ENCODE measurements around the gene FUOM. TPM values are rescaled to one million over a fixed set of nuclear protein-coding genes. Genes with fewer than 3 reads are reported as not detected.

The FUOM gene
- total RNA-seq, 1 experiment from 2014 or later, result 41.8 TPM

GRCh38 chr10:133312016-133312768 is 45.6 kb downstream of the FUOM start:
- Histone ChIP-seq H3K4me2 (ENCODE audit: insufficient read depth, insufficient read length, low read length) (no peak overlapping the region), H3K18ac (ENCODE audit: insufficient read length, low read depth, low read length) (no peak overlapping the region), H3K23ac (ENCODE audit: insufficient read length, low read depth, low read length) (no peak overlapping the region), H3K79me2 (ENCODE audit: insufficient read depth, low read length) (peaks cover 2% of the 10 kb centered on the region; the same call in 1 of the 2 replicates), H3K56ac (ENCODE audit: insufficient read length, low read depth, low read length) (no peak overlapping the region), H3K4ac (ENCODE audit: low read depth, low read length) (no peak overlapping the region), H2BK5ac (ENCODE audit: insufficient read length, low read length) (no peak overlapping the region), H3K4me1 (ENCODE audit: insufficient read depth, low read length) (no peaks in the 10 kb centered on the region), H2AFZ (ENCODE audit: low read length) (no peak overlapping the region), H2BK12ac (ENCODE audit: insufficient read length, low read depth, low read length) (no peak overlapping the region), H3K79me1 (ENCODE audit: insufficient read depth, low read depth, low read length, poor library complexity, severe bottlenecking) (peaks cover 3% of the 10 kb centered on the region), H2AK5ac (ENCODE audit: insufficient read length, low read length) (no peak overlapping the region), H2BK120ac (ENCODE audit: low read depth, low read length, poor library complexity, severe bottlenecking) (no peak overlapping the region), H4K8ac (replicated peaks; ENCODE audit: insufficient read length, low read depth, low read length) (no peak overlapping the region), H4K5ac (ENCODE audit: insufficient read length, low read depth, low read length) (no peak overlapping the region), H4K20me1 (ENCODE audit: control insufficient read depth, insufficient read depth, insufficient read length) (no peaks in the 10 kb centered on the region), H3K23me2 (ENCODE audit: insufficient read length, low read depth, low read length, poor library complexity, severe bottlenecking) (peaks cover 9% of the 10 kb centered on the region), H3K14ac (ENCODE audit: insufficient read depth, low read length) (no peak overlapping the region), H3K27me3 (ENCODE audit: insufficient read depth, low read length) (no peaks in the 10 kb centered on the region), H4K91ac (ENCODE audit: insufficient read length, low read depth, low read length) (no peak overlapping the region), H3K9ac (ENCODE audit: extremely low read depth, insufficient read length, low read length) (no peak overlapping the region), H3T11ph (ENCODE audit: low read length) (no peak overlapping the region), H2BK15ac (ENCODE audit: low read depth, low read length) (no peak overlapping the region), H2BK20ac (ENCODE audit: low read depth, low read length, poor library complexity, severe bottlenecking) (no peak overlapping the region), H3K9me3 (ENCODE audit: control insufficient read depth, low read depth, low read length) (no peaks in the 10 kb centered on the region), H3K27ac (ENCODE audit: insufficient read length, low read depth, low read length) (no peak overlapping the region)
- no peak for DNase-seq
- H3K4me1 Mint-ChIP-seq, result peaks cover 9 to 18% of the 10 kb centered on the region in 2 experiments
- peaks cover 2% of the 10 kb centered on the region for H3K27me3 Mint-ChIP-seq (ENCODE audit: low read depth)
- whole genome bisulfite sequencing (ENCODE audit: extremely low coverage, insufficient read length, low lambda C conversion rate), result no CpG with 5 or more reads among the region's 23 CpGs
- H3K36me3 Mint-ChIP-seq (ENCODE audit: insufficient read depth in 1 of 3, low read depth in 3 of 3), result peaks cover 4 to 34% (median 23%) of the 10 kb centered on the region in 3 experiments; a peak in 6 of 7 replicates
- H3K4me3 Mint-ChIP-seq, result no peak overlapping the region
- no peak for TF ChIP-seq CTCF (conservative IDR thresholded peaks at IDR 0.05)
- no peaks in the 10 kb centered on the region; a peak in 2 of 5 replicates for H3K9me3 Mint-ChIP-seq
- no peak overlapping the region for H3K27ac Mint-ChIP-seq
